GM19043 (cell line): Measurements from ENCODE around the gene TMEM151A.
A peak's percentile ranks its signal among the peaks of the same experiment; 100 is the strongest.
"Not testable (repeated sequence)": the region's sequence is repeated elsewhere in the genome, so short reads cannot be mapped to it uniquely, and the experiment has no call there.

ENCODE experiments used
- ATAC-seq: cut with Tn5 transposase; IDR thresholded peaks from one replicate; pipeline ENCODE4 v1.9.1; 2021; ENCODE audit warnings: low read depth; ENCODE audit not compliant: unreplicated experiment

Gene TMEM151A

DNA sequence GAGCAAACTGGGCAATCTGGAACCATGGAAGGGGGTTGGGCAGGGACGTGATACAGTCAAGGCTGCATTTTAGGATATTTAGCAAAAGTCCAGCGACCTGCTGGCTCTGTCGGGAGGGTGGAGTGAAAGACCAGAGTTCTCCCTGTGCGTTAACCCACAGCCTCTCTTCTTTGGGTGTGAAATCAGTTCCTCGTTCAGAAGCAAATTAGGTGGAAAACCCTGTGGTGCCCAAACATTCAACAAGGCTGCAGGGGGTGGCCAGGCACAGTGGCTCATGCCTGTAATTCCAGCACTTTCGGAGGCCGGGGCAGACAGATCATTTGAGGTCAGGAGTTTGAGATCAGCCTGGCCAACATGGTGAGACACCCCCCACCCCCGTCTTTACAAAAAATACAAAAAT is 5.9 kb downstream of the TMEM151A start:
- no peak for ATAC-seq

DNA sequence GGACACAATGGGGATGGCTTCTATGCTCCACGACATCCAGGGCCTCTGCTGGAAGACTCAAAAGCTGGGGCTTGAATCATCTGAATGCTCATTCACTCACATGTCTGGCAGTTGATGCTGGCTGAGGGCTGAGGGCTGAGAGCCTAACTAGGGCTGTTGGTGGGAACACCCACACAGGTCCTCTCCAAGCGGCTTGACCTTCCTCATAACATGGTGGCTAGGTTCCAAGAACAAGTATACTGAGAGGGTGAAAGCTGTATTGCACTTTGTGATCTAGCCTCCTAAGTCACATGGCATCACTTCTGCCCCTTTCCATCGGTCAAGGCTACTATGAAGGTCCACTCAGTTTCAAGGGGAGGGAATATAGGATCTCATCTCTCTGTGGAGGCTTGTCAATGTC is 7.5 kb downstream of the TMEM151A start:
- no peak for ATAC-seq

- no peak for ATAC-seq
Measured at GRCh38 chr11:66302656-66303055, 11.0 kb downstream of the TMEM151A start.

GRCh38 chr11:66309475-66309874 is 17.8 kb downstream of the TMEM151A start:
- no peak for ATAC-seq

GRCh38 chr11:66310324-66310723 is 18.6 kb downstream of the TMEM151A start:
- no peak for ATAC-seq

GRCh38 chr11:66310803-66311440 is 19.2 kb downstream of the TMEM151A start:
- ATAC-seq, result not testable (repeated sequence)

DNA sequence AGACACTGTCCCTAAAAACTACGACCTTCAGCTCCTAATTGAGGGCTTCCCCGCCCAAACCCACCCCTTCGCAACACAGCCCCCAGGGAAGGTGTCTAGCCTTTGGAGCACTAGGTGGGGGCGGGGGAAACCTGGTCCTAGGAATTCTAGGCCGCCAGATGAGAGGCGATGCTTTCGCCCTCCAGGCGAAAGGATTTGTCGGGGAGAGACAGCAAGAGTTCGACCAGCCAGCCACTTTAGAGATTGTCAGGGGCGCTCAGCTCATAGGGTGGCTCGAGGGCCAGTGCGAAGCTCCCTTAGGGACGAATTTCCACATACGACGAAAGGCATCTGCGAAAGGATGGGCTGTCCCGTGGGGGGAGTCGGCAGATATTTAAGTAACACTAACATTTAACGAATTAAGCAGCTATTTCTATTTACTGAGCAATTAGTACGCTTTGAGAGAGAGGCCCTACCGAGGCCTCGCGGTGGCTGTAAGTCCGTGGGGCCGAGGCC is 19.8 kb downstream of the TMEM151A start:
- ATAC-seq, result no peak

DNA sequence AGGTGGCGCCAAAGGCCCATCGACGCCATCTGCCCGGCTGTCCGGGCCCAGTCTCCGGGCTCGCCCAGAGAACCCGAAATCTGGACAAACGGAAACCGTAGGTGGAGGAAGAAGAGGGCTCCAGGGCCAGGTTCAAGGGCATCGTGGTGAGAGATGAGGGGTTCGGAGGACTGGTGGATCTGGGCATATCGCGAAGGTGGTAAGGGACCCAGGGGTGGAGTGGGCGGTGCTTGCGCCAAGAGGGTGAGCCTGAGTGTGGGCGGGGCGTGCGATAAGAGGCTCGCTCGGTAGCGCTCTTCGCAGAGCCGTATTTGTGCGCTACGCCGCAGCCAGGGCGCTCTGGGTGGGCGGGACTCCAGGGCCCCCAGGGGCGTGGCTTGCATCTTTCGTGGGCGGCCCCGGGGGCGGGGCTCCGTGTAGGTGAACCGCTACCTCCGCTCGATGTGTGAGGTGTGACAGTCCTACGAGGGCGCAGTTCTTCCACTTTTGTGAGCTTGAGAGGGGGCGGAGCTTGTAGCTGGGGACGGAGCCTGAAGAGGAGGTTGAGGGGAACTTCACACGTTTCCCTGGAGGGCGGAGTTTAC is 20.4 kb downstream of the TMEM151A start:
- ATAC-seq, result peak; percentile 65

DNA sequence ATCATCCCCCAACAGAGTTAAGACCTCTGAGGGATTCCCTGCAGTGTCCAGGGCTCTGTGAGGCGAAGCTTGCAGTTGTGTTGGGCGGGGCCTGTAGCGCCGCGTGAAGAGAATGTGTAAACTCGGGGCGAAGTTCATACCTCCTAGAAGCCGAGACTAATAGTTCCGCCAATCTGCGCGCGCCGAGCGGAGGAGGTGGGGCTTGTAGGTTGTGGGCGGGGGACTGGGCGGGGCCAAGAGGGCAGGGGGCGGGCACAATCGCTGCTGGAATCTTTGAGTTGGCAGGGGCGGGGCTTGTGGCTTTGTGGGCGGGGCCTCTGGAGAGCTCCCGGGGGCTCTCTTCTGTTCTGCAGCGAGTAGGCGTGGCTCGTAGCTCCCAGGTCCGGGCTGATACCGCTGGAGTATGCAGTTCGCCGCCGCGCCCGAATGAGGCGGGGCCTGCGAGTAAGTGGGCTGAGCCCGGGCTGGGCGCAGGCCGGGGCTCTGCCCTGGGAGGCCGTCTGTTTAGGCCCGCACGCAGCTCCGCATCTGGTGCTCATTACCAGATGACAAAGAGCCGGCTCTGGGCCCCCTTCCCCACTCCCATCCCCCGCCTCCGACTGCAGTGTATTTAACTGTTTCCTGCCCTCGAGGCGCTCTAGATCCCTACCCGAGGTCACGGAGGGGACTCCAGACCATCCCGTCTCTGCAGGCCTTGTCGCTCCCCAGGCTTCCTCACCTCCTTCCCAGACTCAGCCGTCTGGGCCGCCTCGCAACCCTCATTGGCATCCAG is 21.0 kb downstream of the TMEM151A start:
- ATAC-seq, result peak; percentile 68

DNA sequence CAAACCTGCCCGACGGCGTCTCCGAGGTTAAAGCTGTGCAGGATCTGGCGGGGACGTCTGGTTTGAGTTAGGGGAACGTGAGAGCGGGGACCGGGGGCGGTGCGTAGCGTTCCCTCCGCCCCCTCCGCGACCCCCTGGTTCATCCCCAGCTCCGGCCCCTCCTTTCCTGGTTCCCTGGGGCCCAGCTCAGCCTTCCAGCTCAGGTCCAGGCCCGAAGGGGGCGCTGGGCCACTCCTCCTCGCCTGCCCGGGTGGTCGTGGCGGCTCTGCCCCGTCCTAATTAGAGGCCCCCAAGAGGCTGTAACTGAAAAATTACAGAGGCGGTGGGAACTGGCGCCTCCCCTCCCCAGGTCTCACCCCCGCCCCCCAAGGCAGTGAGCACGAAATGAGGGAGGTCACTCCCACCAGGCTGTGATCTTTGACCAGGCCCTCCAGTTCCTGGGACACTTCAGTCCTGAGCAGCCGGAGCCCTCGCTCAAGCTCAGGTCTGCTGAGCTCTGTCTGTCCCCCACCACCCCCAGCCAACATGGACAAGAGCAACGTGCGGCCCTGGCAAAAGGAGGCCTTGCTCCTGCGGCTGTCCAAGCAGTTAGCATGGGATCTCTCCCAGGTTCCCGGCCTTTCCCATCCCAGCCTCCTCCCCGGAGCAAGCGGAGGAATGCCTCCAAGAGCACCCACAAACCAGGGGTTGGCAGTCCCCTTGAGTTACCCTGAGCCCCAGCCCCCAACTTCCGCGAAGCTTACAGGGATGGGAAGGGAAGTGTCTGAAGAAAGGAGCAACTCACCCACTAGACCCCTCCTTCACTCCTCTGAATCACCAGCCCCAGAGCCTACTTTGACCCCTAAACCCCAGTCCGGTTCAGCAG is 21.9 kb downstream of the TMEM151A start:
- ATAC-seq, result no peak

- no peak for ATAC-seq
Measured at GRCh38 chr11:66314186-66314501, 22.4 kb downstream of the TMEM151A start.

- no peak for ATAC-seq
Measured at GRCh38 chr11:66314561-66315497, 23.1 kb downstream of the TMEM151A start.

GRCh38 chr11:66315498-66315885 is 23.8 kb downstream of the TMEM151A start:
- no peak for ATAC-seq

DNA sequence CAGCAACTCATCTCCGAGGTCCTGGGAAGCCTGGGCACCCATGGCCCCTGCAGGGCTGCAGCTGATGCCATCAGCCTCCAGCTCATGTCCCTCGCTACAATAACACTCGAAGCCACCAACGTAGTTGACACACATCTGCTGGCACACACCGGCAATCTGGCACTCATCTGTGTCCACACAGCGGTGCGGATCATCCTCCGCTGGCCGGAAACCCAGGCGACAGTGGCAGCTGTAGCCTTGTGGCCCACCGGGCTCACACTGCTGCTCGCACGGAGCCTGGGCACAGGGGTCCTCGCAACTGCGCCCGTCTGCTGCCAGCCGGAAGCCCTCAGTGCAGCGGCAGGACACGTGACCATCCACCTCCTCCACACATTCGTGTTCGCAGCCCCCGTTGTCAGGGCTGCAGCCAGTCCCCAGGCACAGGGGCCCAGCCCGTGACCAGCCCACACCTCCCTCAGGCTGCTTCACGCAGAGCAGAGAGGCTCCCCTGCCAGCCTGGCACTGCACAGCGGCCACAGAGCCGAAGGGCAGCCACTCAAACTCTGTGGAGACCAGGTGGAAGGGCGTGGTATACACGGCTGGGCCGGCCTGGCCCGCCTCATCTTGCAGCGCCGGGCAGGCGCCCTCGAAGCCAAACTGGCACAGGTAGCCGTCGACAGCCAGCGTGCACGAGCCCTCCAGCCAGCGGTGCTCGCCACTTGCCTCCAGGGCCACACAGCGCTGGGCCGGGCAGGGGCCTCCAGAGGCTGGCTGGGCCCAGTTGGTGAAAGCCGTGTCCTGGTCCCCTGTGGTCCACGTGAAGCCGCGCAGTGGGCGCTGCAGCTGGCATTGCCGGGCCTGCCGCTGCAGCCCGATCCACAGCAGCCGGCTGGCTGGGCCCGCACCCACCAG is 24.5 kb downstream of the TMEM151A start:
- no peak for ATAC-seq

DNA sequence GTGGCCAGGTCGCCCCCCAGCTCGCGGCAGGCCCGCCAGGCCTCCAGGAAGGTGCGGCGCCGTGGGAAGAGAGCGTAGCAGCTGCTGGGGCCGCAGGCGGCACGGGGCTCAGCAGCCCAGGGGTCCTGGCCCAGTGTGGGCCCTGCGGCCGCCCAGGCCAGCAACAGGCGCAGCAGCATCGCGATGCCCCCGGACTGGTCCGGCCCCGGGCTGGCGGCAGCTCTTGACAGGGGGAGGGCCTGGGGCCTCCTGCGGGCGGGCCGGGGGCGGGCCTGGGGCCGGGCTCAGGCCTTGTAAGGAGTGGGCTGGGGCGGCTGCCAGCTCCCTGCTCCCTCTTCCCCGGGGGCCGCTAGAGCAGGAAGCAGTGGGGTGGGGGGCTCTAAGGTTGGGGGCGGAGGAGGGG is 25.2 kb downstream of the TMEM151A start, which contains the start of gene CD248:
CD248 (minus strand) TSS at position 196 of the 403 bp plus-strand sequence; CDS start at position 179, 17 bp downstream.
- ATAC-seq, result no peak

GRCh38 chr11:66317322-66317722 is 25.6 kb downstream of the TMEM151A start:
- no peak for ATAC-seq

DNA sequence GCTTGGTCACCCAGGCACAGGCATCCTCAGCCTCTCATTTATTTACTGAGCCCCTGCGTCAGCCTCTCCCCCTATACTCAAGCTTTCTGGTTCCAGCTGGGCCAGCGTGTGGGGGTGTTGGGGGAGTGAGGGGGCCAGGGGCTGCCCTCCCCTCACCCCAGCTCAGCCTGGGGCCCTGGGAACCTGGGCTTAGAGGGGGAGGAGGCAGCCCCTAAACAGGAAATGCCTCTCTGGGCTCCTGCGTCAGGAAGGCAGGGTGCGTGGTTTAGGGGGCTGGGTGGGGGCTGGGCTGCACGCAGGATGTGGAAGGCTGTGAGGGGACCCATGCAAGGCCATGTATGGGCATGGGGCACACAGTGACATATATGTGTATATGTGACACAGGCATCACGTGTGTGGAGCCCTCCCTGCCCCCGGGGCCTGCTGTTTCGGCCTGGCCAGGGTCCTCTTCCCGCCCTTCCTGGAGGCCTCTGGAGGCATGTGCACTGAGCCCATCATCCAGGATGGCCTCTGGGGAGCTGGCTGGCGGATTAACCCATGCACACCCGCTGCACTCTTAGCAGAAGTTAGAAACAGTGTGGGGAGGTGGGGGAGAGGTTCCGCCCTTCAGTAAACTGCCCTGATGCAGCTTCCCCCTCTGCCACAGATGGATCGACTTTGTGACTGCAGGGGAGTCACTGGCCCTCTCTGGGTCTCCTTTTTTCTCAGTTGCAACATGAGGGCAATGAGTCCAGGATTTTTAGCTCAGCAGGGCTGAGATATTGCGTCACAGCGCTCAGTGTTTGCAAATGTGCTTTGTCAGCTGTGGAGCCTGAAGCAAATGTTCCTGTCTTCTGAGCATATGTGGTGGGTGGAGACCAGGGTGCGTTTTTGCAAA is 26.3 kb downstream of the TMEM151A start:
- ATAC-seq, result no peak

DNA sequence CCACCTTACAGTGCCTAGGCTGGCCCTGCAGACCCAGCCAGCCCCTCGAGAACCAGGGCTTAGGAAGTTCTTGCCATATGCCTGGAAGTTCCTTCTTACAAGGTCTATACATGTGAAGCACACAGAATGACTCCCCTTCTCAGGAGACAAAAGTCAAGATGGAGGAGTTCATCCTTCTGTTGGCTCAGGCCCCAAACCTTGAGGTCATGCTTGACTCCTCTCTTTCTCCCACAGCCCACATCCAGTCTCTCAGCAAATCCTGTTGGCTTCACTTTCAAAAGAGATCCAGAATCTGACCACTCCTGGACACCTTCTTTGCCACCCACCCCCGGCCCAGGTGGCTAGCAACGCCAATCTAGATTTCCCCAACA is 26.9 kb downstream of the TMEM151A start:
- no peak for ATAC-seq
